ENCODE measurements around the gene RINL.

RINL gene

DNA sequence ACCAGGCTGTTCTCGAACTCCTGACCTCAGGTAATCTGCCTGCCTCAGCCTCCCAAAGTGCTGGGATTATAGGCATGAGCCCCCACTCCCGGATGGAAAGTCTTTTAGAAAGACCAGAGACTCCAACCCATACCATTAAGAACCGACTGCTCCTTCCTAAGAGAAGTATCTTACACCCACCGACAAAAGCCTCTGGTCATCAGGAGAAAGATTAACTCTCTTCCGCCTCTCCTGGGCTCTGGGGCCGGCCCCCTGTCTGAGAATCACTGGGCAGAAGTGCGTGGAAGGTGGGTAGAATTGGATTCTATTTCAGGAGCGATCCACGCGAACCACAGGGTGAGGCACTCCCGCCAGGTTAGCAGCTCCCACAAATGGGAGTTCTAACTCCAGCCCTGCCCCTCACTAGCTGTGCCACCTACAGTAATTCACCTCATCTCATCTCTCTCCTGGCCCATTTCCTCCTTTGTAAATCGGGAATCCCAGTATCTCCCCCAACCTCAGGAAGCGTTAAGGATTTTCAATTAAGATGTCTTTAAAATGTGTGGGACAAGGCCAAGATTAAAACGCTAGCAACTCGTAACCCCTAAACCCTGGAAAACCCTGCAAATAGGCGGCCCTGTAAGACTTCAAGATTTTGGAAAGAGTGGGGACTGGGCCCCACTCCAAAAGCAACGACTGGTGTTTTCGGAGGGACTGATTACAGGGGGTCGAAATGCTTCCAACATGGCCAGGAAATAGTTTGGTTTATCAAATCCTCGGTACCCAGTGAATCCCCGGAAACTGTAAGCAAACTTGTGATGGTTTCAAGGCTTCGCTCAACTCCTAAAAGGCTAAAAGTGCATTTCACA lies 29.6 kb downstream of the RINL start:
- no peak for DNase-seq

- DNase-seq: no peak
Observed at GRCh38 chr19:38846097-38846496, 32.0 kb downstream of the RINL start.

DNA sequence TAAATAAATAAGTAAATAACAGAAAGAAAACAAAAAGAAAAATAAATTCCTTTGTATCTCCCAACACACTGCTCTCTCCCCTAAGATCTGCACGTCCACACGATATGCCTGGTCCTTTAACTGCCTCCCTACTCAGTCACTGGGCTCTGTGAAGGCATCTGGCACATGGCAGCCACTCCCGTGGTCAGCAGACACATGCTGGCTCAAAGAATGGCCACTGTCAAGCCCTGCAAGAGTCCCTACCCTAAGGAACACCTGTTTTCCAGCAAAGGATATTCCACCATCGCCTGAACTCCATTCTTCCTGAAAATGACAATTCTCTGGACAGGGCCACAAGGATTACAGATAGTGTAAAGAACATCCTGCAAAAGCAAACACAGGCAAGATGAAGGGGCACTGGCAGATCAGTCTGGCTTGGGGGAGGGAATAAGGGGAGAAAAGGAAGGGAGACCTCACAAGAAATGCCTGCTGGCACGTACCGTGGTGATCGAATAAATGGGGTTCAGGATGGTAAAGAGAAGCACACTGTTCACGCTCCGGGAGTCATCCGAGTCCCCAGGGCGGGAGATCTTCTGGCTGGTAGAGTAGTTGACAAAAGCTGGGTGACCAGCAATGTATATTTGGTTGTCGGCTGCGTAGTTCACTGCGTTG lies 32.6 kb downstream of the RINL start:
- no peak for DNase-seq

DNA sequence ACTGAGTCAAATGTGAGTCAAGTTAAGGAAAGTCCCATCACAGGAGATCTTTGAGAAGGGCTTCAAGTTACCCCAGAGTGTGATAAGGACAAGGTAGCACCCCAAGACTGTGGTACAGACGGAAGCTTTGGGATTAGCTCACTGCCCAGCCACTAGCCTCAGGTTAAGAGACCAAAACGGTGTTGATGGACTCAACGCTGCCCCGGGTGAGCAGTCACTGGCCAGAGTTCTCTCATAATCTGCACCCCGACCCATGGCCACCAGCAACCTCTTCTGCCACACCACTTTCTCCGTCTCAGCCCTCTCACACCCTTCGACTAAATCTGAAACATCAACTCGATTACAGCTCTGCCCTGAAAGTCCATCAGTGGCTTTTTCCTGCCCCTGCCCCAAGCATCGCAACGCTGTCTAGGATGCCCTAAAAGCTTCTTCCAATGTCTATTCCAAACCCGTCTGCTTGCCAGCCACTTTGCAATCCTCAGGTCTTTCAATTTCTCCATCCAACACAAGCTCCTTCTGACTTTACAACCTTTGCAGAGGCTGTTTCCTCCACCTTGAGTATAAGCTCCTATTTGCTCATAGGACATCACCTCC lies 33.9 kb downstream of the RINL start:
- no peak for DNase-seq

DNA sequence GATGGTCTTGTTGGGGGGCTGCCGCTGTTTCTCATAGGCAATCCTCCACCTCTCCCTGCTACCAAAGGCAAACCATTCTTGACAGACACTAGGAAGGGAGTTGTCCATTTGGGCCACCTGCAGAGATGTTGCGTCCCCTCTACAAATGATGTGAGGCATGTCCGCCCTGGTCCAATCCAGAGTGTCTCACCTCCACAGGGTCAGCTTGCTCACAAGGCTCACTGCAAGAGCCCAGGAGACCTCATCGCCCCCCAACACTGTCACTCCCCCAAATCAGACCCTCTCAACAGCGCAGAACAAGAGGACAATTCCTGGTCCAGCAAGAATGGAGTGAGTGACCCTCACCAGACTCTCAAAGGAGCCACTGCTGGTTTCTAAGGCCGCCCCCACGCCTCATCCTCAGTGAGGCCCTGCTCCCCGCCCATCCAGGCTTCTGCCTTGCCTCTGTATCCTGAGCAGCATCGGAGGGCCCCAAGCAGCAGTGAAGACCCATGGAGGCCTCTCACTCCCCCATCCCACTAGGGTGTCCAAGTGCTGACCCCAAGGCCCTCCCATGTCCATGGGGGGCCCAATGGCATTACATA lies 34.8 kb downstream of the RINL start:
- DNase-seq: no peak

DNA sequence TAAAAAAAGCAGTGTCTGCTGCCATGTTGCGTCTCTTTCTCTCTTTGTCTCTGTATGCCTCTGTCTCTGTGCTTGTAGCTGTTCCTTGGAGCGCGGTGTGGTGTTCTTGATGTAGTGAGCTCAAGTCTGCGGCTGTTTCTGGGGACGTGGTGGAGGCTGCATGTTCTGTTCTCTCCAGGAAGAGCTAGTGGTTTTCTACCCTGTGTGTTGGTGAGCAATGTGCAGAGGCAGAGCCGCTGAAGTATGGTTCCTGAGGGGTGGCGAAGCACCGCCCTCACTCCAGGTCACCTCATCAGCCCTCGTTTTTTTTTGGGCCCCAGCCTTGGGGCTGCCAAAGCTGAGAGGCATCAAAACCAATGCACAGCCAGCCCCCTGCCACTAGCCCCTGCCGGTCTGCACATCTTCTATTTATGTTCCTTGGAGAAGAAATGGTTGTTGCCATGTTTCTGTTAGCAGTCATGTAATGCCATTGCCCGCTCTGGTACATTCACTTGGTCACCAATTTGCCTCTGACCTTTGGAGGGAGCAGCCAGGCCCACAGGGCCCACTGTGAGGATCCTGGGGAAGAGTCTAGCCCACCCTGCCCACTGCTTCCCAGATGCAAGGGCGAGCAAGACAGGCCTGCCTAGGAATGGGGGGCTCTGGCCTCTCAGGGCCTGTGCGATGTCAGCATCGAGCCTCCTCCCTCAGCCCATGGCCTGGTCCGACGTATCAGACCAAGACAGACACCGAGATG lies 35.5 kb downstream of the RINL start:
- DNase-seq: no peak

DNA sequence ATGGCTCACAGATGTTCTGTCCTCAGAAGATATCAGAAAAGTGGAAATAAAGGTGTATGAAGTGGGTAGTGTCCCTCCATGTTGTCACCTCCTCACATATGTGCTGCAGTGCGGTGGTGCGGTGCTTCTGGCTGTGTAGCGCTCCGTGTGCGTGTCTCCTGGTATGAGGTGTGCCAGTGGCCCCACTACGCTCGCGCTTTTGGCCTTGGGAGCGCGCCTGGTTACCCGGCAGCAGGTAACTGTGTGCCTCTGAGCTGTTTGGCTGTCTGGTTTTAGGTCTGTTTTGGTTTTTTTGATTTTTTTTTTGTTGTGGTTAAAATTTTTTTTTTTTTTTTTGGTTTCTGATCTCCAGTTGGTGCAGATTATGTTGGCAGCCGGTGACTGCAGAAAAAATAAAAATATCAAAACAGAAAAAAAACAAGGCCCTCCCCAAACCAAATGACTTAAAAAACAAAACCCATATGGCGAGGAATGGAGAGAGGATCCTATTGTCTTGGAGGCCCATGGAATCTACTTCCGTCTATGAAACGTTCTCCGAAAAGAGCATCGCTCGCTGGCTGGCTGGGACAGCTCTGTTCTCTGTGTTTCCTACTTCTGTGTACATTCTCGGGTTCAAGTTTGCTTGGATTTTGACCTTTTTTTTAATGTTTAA lies 36.2 kb downstream of the RINL start:
- DNase-seq: no peak

DNA sequence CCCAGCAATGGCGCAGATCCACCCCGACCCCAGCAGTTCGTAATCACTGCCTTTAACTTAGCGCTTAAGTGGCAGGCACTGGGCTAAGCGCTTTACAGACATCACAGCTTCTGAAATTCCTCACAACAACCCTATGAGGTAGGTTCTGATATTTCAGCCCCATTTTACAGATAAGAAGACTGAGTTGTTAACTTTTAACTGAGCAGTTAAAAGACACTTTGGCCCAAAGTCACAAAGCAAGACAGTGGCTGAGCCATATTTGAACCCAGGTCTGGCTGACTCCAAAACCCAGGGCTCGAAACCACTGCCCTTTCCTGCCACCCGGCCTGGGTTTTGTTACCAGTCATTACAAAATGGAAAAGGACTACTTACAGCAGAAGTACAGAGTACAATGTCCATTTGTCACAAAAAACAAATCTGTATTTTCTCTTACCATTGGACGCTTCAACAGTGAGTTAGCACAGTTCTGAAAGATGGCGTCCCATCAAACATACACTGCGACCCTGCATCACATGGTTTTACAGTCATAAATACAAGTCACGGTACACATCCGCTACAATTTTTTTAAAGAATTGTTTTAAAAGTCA lies 36.8 kb downstream of the RINL start:
- no peak for DNase-seq

DNA sequence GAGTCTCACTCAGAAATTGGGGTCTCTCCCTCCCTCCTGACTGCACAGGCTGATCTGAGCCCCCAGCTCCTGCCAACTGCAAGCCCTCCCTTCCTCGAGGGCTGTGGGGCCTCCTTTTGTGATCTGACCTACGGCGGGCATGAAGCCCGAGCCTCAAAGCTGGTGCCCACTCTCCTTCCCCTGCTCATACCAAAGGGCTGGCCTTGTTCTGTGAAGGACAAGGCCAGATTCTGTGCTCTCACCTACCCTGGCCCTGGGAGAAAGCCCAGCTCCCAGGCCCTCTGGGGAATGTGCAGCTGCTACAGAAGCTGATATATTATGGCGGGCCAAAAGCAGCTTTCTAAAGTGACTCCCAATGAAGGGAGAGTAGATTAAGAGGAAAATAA lies 37.5 kb downstream of the RINL start:
- DNase-seq: no peak

DNA sequence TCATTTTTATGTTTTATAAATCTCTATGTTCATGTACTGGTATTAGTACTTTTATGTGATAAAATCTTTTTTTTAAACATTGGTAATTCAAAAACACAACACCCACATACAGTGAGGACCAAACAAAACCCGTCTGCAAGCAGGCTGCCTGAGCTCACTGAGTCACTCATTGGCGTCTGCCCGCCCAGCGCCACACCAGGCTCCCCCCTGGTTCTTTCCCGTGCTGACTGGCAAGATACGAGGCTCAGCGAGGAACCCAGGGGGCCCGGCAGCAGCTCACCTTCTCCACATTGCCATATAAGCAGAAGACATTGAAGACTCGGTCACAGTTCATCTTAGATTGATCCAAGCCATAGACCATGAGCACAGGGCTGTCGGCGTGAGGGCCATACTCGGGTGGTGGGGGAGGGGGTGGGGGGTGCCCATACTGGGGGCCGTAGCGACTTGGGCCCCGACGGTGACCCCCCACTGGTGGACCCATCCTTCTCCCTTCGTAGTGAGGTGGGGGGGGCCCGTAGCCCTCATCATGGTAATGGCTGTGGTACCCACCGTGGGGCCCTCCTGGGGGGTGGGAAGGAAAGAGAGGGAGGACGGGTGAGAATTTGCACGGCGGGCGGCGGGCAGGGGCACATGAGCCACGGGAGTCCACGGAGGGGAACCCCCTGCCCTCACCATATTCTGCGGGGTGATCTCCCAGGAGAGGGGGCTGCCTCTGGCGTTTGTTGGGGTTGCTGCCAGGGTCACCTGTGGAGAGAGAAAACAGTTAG lies 38.1 kb downstream of the RINL start:
- no peak for DNase-seq

GRCh38 chr19:38838986-38839761 lies 38.9 kb downstream of the RINL start:
- no peak for DNase-seq

- DNase-seq: no peak
Observed at GRCh38 chr19:38838208-38838985, 39.7 kb downstream of the RINL start.

DNA sequence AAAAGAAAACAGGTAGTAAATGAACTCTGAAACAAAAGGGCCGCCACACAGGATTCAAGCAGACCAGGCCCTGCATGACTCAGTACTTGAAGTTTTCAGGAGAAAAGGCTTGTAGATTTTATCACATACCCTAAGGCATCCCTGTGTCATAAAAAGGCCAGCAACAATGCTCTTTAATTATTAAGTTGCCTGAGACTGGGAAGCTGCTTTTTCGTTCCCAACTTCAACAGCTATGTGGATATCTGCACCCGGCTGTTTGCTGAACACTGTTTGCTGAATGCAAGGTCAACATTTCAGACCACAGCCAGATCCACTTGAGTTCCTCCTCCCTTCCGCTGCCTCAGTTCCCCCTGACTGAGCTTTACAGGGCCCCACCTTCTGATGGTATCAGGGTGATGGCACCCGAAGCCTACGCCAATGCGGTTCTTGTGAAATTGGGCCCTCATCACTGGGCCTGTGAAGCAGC lies 40.4 kb downstream of the RINL start:
- no peak for DNase-seq

DNA sequence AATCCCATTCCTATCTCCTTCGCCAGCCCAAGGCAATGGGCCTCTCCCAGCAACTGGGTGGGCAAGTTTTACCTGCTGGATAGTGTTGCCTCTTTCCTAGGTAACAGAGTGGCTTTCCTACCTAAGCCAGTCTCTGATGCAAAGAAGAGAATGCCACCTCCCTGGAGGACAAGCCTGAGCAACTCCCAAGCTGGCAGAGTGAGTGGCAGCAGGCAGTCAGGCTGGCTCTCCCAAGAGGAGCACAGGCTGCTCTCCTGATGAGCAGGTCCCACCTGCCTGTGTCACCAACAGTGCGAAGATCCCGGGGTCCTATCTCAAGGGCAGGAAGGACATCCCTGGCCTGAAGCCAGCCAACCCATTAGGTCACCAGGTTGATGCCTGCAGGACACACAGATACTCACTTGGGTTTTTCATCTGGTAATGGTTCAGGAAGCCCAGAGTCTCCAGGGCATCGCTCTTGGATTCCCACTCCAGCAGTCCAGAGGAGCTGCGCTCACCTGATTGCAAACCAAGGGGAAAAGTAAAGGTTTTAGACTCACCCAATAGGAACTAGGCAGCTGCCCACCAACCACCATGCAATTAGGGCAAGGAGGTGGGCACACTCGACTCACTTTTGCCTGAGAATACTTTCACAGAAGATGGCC lies 41.0 kb downstream of the RINL start:
- no peak for DNase-seq

DNA sequence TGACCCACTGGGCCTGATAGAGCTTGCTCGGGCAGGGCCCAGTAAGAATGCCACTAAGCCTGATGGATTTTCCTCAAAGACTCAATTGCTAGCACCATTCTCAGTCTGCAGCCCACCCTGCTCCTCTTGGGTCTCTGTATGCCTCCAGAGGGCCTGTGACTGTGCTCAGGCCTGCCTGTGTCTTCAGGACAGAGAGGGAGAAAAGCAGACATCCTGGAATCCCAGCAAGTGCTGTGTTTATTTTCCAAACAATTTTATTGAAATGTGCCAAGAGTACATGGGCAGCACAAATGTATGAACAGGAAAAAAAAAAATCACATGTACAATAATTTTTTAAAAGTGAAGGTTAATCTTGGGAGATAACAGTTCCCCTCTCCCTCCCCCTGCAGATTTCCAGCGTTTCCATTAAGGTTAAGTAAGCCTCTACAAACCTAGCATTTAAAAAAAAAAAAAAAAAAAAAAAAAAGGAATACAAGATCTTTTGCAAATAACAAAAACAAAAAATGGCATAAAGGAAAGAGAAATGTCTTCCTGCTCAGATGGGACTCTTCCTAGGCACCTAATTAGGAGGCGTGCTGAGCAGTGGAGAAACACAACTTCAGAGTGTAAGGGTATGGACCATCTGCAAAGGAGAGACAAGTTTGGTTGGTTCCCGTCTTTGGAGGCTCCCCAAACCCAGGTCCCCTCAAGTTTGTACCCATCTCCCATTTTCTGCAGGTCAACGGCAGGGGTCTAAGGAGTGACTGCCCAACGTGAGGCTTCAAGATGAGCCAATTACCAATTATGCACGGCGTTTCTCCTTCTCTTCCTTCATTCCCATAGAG lies 41.7 kb downstream of the RINL start:
- DNase-seq: no peak

GRCh38 chr19:38834590-38834989 lies 43.5 kb downstream of the RINL start:
- no peak for DNase-seq

- no peak for DNase-seq
Observed at GRCh38 chr19:38834104-38834490, 44.0 kb downstream of the RINL start.

DNA sequence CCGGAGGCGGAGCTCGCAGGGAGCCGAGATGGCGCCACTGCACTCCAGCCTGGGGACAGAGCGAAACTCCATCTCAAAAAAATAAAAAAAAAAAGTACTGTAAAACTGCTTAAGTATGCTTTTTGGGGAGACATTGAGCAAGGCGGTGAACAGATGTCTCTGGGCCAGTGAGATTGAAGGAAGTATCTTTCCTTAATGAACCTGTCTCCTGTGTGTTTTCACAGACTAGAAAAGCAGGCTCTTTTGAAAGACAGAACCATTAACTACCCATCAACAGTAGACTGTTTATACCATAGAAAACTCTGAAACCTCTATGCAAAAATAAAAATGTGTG lies 45.0 kb downstream of the RINL start:
- no peak for DNase-seq
